Pancreas (tissue), 10 donors: ENCODE results near the gene OSGEPL1. TPM values are rescaled to one million over a fixed set of nuclear protein-coding genes. Genes with fewer than 3 reads are reported as not detected.
"Not testable (repeated sequence)": the region's sequence is repeated elsewhere in the genome, so short reads cannot be mapped to it uniquely, and the experiment has no call there.

ENCODE experiments used
- ATAC-seq, 4 donors: fragments of 200-7000 bp; cut with Tn5 transposase; one replicate each; pipeline versions ENCODE4 v1.8.0 to v1.9.1; 2020; ENCODE audit warnings: mild to moderate bottlenecking in 4 of 4, moderate library complexity in 4 of 4
- DNase-seq, 6 donors: peaks; one replicate each; pipeline ENCODE4 v3.0.0-alpha.2; 2020
- FAIRE-seq: peaks from 2 replicates; lab custom pipeline; 2012; peaks lifted over from hg19 to GRCh38; lab: Jason Lieb, UNC
- H3K27ac ChIP-seq, 4 donors: fragments of 200-600 bp; sonication (generic); 1 replicate in 3 of 4; 2 replicates in 1 of 4; pipeline versions ENCODE4 v1.5.0 to v1.8.0; 2020
- H3K27me3 ChIP-seq, 4 donors: fragments of 200-600 bp; one replicate each; pipeline ENCODE4 v1.8.0; 2021
- H3K36me3 ChIP-seq, 3 donors: fragments of 200-600 bp; sonication (generic) in 1 of 3; one replicate each; pipeline versions ENCODE4 v1.5.0 to v1.8.0; 2020 to 2021
- H3K4me1 ChIP-seq, 3 donors: fragments of 200-600 bp; one replicate each; pipeline ENCODE4 v1.8.0; 2021
- H3K4me3 ChIP-seq, 4 donors: fragments of 200-600 bp; sonication (generic) in 2 of 4; one replicate each; pipeline versions ENCODE4 v1.5.0 to v1.8.0; 2020 to 2021
- H3K9me3 ChIP-seq, 4 donors: fragments of 200-600 bp; one replicate each; pipeline ENCODE4 v1.8.0; 2021
- CTCF ChIP-seq, 4 donors: fragments of 200-600 bp; sonication (generic) in 3 of 4; IDR thresholded peaks; one replicate each; pipeline versions ENCODE4 v1.5.0 to v1.8.0; 2021; ENCODE audit warnings: antibody characterized with exemption in 4 of 4
- WGBS, 2 donors: extraction: QIAGEN DNeasy Blood & Tissue Kit; methylation state at CpG; one replicate each; pipeline ENCODE4 v1.1.7; 2013; 5-methylcytosine and 5-hydroxymethylcytosine counted together
- intact Hi-C, 3 donors: fragments of 100-400 bp; cut with DNase I; formaldehyde crosslinking; loops; one replicate each; pipeline versions ENCODE4 v1.11.1 to v1.14.2; 2022
- polyA plus RNA-seq, 2 donors: library from polyadenylated mRNA; stranded (reverse); fragments of 200-250 nt; gene quantifications; one replicate each; pipeline ENCODE4 v1.2.3, GENCODE V29; 2013
- total RNA-seq, 6 donors: library from RNA; stranded (reverse); fragmentation: NEBNext Ultra II Directional in 4 of 6; extraction: Animal tissue kit (Norgen Biotek cat#: 25700) in 4 of 6; gene quantifications; one replicate each; pipeline versions ENCODE4 v1.2.1 to v1.2.4, GENCODE V29; 2021 to 2023
- donor health status: healthy with polysubstance abuse.
- donor health status: DM: no; HTN: no; CAD: no; lungs with moderate emphysema.
- donor health status: DM: no; HTN: no; CAD: no.
- donor health status: control.
- donor health status: control.
- donor health status: Bipolar disorder and iron deficiency.
- donor health status: DM: yes; HTN: yes; CAD: no.
- donor health status: DM: no; HTN: no; CAD: no.
- donor health status: DM: no; HTN: no; CAD: no.
- donor health status: DM: yes; HTN: yes; CAD: no.

OSGEPL1 gene
- total and polyA plus RNA-seq, 8 donors: 1.2 to 3.2 (median 2.0) TPM

DNA sequence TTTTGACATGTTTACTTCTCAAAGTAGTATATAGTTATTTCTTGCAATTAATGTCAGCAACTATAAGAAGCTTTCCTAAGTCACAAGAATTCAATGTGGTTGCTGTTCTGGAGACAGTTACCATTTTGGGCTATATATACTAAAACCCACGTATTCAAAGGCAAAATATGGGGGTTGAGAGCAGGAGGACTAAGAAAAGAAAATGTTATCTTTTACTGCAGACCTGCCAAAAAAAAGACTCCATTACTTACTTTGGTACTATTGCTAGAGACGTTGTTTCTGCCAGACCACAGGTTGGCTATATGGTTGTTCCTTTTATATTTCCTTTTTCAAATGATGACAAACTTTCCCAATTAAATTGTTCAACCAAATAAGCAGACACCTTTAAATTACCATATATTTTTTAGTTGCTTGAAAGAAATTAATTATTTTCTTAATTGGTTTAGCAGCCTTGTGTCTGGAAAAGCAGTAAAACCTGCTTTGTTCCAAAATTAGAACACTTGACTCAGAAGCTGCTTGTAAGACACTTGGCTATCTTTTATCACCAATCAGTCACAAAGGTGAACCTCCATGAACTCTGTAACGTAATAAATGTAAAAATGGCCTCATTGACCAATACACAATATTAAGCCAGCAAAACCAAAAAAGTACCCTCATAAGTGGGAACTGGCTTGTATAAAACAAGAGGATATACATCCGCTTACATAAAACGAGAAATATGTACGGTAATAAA, 8.2 kb upstream of the OSGEPL1 start:
- TF ChIP-seq CTCF (IDR thresholded peaks at IDR 0.05): no peak
- H3K27ac ChIP-seq: no peak overlapping the region
- H3K4me1 ChIP-seq: peaks cover 0 to 7% (median 4%) of the 10 kb centered on the region in 3 donors
- H3K27me3 ChIP-seq: no peaks in the 10 kb centered on the region
- FAIRE-seq (no peak), ATAC-seq (no peak), DNase-seq (no peak)
- H3K9me3 ChIP-seq: no peaks in the 10 kb centered on the region
- H3K4me3 ChIP-seq: no peak overlapping the region
- intact Hi-C loops: no loop called here
- 63 to 64% methylated on average over 6 of the region's 6 CpGs for WGBS, 2 donors
- H3K36me3 ChIP-seq: peaks cover 0 to 39% (median 12%) of the 10 kb centered on the region in 3 donors

GRCh38 chr2:189763908-189764661, 1.5 kb upstream of the OSGEPL1 start:
- intact Hi-C loops: no loop called here
- peaks cover 0 to 11% (median 9%) of the 10 kb centered on the region in 3 donors for H3K4me1 ChIP-seq
- no peak overlapping the region for H3K27ac ChIP-seq
- WGBS, 2 donors: 82 to 86% methylated on average over 4 of the region's 4 CpGs
- no peaks in the 10 kb centered on the region for H3K27me3 ChIP-seq
- no peak for TF ChIP-seq CTCF (IDR thresholded peaks at IDR 0.05)
- H3K9me3 ChIP-seq: no peaks in the 10 kb centered on the region
- FAIRE-seq: no peak
- H3K36me3 ChIP-seq: no peaks in the 10 kb centered on the region
- H3K4me3 ChIP-seq: peak overlapping the region in 1 of 4 donors; percentile 73
- no peak for DNase-seq
- no peak for ATAC-seq

DNA sequence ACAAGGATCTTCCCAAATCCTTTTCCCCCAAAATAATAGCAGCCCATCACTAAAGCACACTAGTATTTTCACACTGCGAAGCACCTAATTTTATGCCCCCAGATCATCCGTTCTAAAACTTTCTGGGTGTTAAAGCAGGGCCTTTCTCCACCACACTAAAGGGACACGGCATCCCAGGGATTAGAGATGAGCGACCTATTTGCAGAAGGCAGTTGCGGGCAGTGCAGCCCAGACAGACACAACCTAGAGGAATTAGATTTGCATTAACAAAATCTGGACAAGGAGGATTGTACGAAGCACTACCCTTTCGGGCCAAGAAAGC, 402 bp downstream of the OSGEPL1 start:
- 0 to 1% methylated on average over 7 of the region's 7 CpGs for WGBS, 2 donors
- H3K27me3 ChIP-seq: no peaks in the 10 kb centered on the region
- ATAC-seq (no peak), FAIRE-seq (no peak), DNase-seq (no peak)
- H3K4me1 ChIP-seq: peaks cover 0 to 11% (median 9%) of the 10 kb centered on the region in 3 donors
- TF ChIP-seq CTCF (IDR thresholded peaks at IDR 0.05): no peak
- H3K4me3 ChIP-seq: peak overlapping the region; percentile 64 to 73 (median 70)
- H3K36me3 ChIP-seq: no peaks in the 10 kb centered on the region
- intact Hi-C loops: no loop called here
- H3K27ac ChIP-seq: peak overlapping the region; percentile 63 to 88 (median 82)
- no peaks in the 10 kb centered on the region for H3K9me3 ChIP-seq

DNA sequence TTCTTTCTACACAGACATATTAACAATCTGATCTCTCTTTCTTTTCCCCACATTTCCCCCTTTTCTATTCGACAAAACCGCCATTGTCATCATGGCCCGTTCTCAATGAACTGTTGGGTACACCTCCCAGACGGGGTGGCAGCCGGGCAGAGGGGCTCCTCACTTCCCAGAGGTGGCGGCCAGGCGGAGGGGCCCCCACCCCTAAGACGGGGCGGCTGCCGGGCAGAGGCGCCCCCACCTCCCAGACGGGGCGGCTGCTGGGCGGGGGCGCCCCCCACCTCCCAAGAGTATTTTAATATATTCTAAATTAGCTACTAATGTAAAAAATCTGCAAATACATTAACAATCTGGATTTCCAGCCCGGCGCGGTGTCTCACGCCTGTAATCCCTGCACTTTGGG, 2.4 kb downstream of the OSGEPL1 start:
- H3K4me3 ChIP-seq, FAIRE-seq, intact Hi-C loops, ATAC-seq, H3K27ac ChIP-seq, H3K27me3 ChIP-seq, H3K36me3 ChIP-seq, H3K9me3 ChIP-seq: not testable (repeated sequence)
- peaks cover 0 to 11% (median 9%) of the 10 kb centered on the region in 3 donors for H3K4me1 ChIP-seq
- 96 to 97% methylated on average over 16 to 17 of the region's 19 CpGs for WGBS, 2 donors
- peak in 2 of 6 donors; percentile 18 to 37 for DNase-seq

- Histone ChIP-seq H3K36me3 (peaks cover 0 to 14% (median 0%) of the 10 kb centered on the region in 3 donors), H3K4me1 (no peaks in the 10 kb centered on the region), H3K27me3 (no peaks in the 10 kb centered on the region), H3K27ac (no peak overlapping the region), H3K4me3 (no peak overlapping the region), H3K9me3 (no peaks in the 10 kb centered on the region)
- DNase-seq (no peak), ATAC-seq (no peak), FAIRE-seq (no peak)
- no peak for TF ChIP-seq CTCF (IDR thresholded peaks at IDR 0.05)
- intact Hi-C loops: no loop called here
- 89 to 91% methylated on average over 2 of the region's 2 CpGs for WGBS, 2 donors
Observed at GRCh38 chr2:189756311-189756952, 6.2 kb downstream of the OSGEPL1 start.
